Measurements from ENCODE around the gene SMYD3.

SMYD3 gene

GRCh38 chr1:246506674-246507481 lies at the start of gene SMYD3:
Gene SMYD3 (minus strand): TSS chr1:246507279.
- DNase-seq (ENCODE audit: low spot score) = peak; percentile 77

GRCh38 chr1:246554201-246554600 lies 47.1 kb upstream of the SMYD3 start:
- no peak for DNase-seq (ENCODE audit: low spot score)

- no peak for DNase-seq (ENCODE audit: low spot score)
Observed at GRCh38 chr1:246552110-246552509, 45.0 kb upstream of the SMYD3 start.

- no peak for DNase-seq (ENCODE audit: low spot score)
Observed at GRCh38 chr1:246550402-246550801, 43.3 kb upstream of the SMYD3 start.

GRCh38 chr1:246549665-246550064 lies 42.6 kb upstream of the SMYD3 start:
- DNase-seq (ENCODE audit: low spot score) = no peak

GRCh38 chr1:246544001-246544400 lies 36.9 kb upstream of the SMYD3 start:
- no peak for DNase-seq (ENCODE audit: low spot score)

- no peak for DNase-seq (ENCODE audit: low spot score)
Observed at GRCh38 chr1:246540738-246541491, 33.8 kb upstream of the SMYD3 start.

- DNase-seq (ENCODE audit: low spot score) = no peak
Observed at GRCh38 chr1:246537887-246538286, 30.8 kb upstream of the SMYD3 start.

- DNase-seq (ENCODE audit: low spot score) = no peak
Observed at GRCh38 chr1:246537441-246537840, 30.4 kb upstream of the SMYD3 start.

GRCh38 chr1:246534114-246534513 lies 27.0 kb upstream of the SMYD3 start:
- no peak for DNase-seq (ENCODE audit: low spot score)

GRCh38 chr1:246533371-246533905 lies 26.4 kb upstream of the SMYD3 start:
- DNase-seq (ENCODE audit: low spot score) = no peak

GRCh38 chr1:246532519-246532918 lies 25.4 kb upstream of the SMYD3 start:
- DNase-seq (ENCODE audit: low spot score) = no peak

- no peak for DNase-seq (ENCODE audit: low spot score)
Observed at GRCh38 chr1:246530482-246530881, 23.4 kb upstream of the SMYD3 start.

- no peak for DNase-seq (ENCODE audit: low spot score)
Observed at GRCh38 chr1:246528933-246529731, 22.1 kb upstream of the SMYD3 start.

- DNase-seq (ENCODE audit: low spot score) = no peak
Observed at GRCh38 chr1:246527402-246528088, 20.5 kb upstream of the SMYD3 start.

- no peak for DNase-seq (ENCODE audit: low spot score)
Observed at GRCh38 chr1:246526915-246527314, 19.8 kb upstream of the SMYD3 start.

- no peak for DNase-seq (ENCODE audit: low spot score)
Observed at GRCh38 chr1:246526380-246526779, 19.3 kb upstream of the SMYD3 start.

- no peak for DNase-seq (ENCODE audit: low spot score)
Observed at GRCh38 chr1:246519514-246519913, 12.4 kb upstream of the SMYD3 start.

GRCh38 chr1:246518456-246519205 lies 11.6 kb upstream of the SMYD3 start:
- no peak for DNase-seq (ENCODE audit: low spot score)

GRCh38 chr1:246517391-246517790 lies 10.3 kb upstream of the SMYD3 start:
- DNase-seq (ENCODE audit: low spot score) = no peak

GRCh38 chr1:246516126-246516525 lies 9.0 kb upstream of the SMYD3 start:
- DNase-seq (ENCODE audit: low spot score) = no peak
